ENCODE measurements around the gene HOXD3. TPM values are rescaled to one million over a fixed set of nuclear protein-coding genes. Genes with fewer than 3 reads are reported as not detected.

HOXD3 gene
- total and polyA plus RNA-seq, 2 of the 8 experiments (the other 6 are each of a cell fraction or from before 2014, with no cell fraction given): not detected

GRCh38 chr2:176128982-176129796, 27.9 kb upstream of the HOXD3 start, which contains the start of gene HOXD8 (continued):
- peak; percentile 88 for TF ChIP-seq CHD2 (IDR thresholded peaks at IDR 0.05; ENCODE audit: low read length)
- TF ChIP-seq EZH2 (IDR thresholded peaks at IDR 0.05; ENCODE audit: low read depth, low read length, severe bottlenecking): peak; percentile 83
- TF ChIP-seq TCF12 (IDR thresholded peaks at IDR 0.05; ENCODE audit: low read depth, low read length): peak; percentile 75; the same call in 1 of the 2 replicates
- TF ChIP-seq MAFK (IDR thresholded peaks at IDR 0.05; ENCODE audit: low read depth, low read length): no peak
- TF ChIP-seq RAD21 (IDR thresholded peaks at IDR 0.05 in 1 of 2, conservative IDR thresholded peaks at IDR 0.05 in 1 of 2; ENCODE audit: low read depth in 2 of 2, low read length in 2 of 2): no peak
- TF ChIP-seq, protein P1, sequence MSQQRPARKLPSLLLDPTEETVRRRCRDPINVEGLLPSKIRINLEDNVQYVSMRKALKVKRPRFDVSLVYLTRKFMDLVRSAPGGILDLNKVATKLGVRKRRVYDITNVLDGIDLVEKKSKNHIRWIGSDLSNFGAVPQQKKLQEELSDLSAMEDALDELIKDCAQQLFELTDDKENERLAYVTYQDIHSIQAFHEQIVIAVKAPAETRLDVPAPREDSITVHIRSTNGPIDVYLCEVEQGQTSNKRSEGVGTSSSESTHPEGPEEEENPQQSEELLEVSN (IDR thresholded peaks at IDR 0.05): peak; percentile 58
- 0 out of 4 replicates have a peak, but pooled peaks of 1 of the 2 experiments have one; percentile 13 for TF ChIP-seq HDAC2 (IDR thresholded peaks at IDR 0.05; ENCODE audit: borderline replicate concordance in 1 of 2, low read depth in 2 of 2, low read length in 2 of 2)
- peak; percentile 44; the same call in 1 of the 2 replicates for TF ChIP-seq CBX8 (IDR thresholded peaks at IDR 0.05; ENCODE audit: borderline replicate concordance, low read depth, low read length)
